ENCODE data around the gene FJX1. TPM values are rescaled to one million over a fixed set of nuclear protein-coding genes. Genes with fewer than 3 reads are reported as not detected.

FJX1 gene
- total and polyA plus RNA-seq, 2 experiments from 2014 or later: 9.4 to 16.1 TPM

DNA sequence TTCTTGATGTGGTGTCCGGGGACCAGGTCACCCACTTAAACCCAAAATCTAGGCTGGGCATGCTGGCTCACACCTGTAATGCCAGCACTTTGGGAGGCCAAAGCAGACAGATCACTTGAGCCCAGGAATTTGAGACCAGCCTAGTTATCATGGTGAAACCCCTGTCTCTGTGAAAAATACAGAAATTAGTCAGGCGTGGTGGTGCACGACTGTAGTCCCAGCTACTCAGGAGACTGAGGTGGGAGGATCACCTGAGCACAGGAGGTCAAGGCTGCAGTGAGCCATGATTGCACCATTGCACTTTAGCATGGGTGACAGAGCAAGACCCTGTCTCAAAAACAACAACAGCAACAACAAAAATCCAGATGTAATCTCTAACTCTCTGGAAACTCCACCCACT lies 30.3 kb upstream of the FJX1 start:
- H3K4me1 ChIP-seq (ENCODE audit: insufficient read depth): no peaks in the 10 kb centered on the region
- H3K79me2 ChIP-seq (replicated peaks; ENCODE audit: insufficient read depth): no peaks in the 10 kb centered on the region
- H2AFZ ChIP-seq: no peak overlapping the region; the same call in 1 of the 2 replicates
- H3K27ac ChIP-seq (ENCODE audit: low read depth): no peak overlapping the region
- no peaks in the 10 kb centered on the region; the same call in 2 of the 3 replicates for H3K9me3 Mint-ChIP-seq
- H3K4me2 ChIP-seq: no peak overlapping the region
- H3K4me1 Mint-ChIP-seq: no peaks in the 10 kb centered on the region; the same call in 2 of the 3 replicates
- no peak for ATAC-seq
- no peaks in the 10 kb centered on the region for H3K27me3 ChIP-seq (ENCODE audit: insufficient read depth)
- TF ChIP-seq JUNB (IDR thresholded peaks at IDR 0.05; ENCODE audit: unreplicated experiment): no peak
- TF ChIP-seq EZH2phosphoT487 (IDR thresholded peaks at IDR 0.05; ENCODE audit: unreplicated experiment): no peak
- TF ChIP-seq EZH2 (IDR thresholded peaks at IDR 0.05; ENCODE audit: low read depth, unreplicated experiment): no peak
- no peak for TF ChIP-seq STAT1 (IDR thresholded peaks at IDR 0.05; ENCODE audit: unreplicated experiment)
- TF ChIP-seq CREB1 (CRISPR knock-in tag; IDR thresholded peaks at IDR 0.05; ENCODE audit: low read depth): no peak
- no peak for TF ChIP-seq ZNF114 (CRISPR knock-in tag; IDR thresholded peaks at IDR 0.05)
- TF ChIP-seq, protein P1, sequence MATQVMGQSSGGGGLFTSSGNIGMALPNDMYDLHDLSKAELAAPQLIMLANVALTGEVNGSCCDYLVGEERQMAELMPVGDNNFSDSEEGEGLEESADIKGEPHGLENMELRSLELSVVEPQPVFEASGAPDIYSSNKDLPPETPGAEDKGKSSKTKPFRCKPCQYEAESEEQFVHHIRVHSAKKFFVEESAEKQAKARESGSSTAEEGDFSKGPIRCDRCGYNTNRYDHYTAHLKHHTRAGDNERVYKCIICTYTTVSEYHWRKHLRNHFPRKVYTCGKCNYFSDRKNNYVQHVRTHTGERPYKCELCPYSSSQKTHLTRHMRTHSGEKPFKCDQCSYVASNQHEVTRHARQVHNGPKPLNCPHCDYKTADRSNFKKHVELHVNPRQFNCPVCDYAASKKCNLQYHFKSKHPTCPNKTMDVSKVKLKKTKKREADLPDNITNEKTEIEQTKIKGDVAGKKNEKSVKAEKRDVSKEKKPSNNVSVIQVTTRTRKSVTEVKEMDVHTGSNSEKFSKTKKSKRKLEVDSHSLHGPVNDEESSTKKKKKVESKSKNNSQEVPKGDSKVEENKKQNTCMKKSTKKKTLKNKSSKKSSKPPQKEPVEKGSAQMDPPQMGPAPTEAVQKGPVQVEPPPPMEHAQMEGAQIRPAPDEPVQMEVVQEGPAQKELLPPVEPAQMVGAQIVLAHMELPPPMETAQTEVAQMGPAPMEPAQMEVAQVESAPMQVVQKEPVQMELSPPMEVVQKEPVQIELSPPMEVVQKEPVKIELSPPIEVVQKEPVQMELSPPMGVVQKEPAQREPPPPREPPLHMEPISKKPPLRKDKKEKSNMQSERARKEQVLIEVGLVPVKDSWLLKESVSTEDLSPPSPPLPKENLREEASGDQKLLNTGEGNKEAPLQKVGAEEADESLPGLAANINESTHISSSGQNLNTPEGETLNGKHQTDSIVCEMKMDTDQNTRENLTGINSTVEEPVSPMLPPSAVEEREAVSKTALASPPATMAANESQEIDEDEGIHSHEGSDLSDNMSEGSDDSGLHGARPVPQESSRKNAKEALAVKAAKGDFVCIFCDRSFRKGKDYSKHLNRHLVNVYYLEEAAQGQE (IDR thresholded peaks at IDR 0.05; ENCODE audit: unreplicated experiment): no peak
- no peak for TF ChIP-seq ZNF331 (CRISPR knock-in tag; IDR thresholded peaks at IDR 0.05; ENCODE audit: low read depth)
- TF ChIP-seq NANOG (IDR thresholded peaks at IDR 0.05; ENCODE audit: borderline replicate concordance): no peak
- TF ChIP-seq, protein P2, sequence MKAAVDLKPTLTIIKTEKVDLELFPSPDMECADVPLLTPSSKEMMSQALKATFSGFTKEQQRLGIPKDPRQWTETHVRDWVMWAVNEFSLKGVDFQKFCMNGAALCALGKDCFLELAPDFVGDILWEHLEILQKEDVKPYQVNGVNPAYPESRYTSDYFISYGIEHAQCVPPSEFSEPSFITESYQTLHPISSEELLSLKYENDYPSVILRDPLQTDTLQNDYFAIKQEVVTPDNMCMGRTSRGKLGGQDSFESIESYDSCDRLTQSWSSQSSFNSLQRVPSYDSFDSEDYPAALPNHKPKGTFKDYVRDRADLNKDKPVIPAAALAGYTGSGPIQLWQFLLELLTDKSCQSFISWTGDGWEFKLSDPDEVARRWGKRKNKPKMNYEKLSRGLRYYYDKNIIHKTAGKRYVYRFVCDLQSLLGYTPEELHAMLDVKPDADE (IDR thresholded peaks at IDR 0.05): no peak
- TF ChIP-seq, protein P3, sequence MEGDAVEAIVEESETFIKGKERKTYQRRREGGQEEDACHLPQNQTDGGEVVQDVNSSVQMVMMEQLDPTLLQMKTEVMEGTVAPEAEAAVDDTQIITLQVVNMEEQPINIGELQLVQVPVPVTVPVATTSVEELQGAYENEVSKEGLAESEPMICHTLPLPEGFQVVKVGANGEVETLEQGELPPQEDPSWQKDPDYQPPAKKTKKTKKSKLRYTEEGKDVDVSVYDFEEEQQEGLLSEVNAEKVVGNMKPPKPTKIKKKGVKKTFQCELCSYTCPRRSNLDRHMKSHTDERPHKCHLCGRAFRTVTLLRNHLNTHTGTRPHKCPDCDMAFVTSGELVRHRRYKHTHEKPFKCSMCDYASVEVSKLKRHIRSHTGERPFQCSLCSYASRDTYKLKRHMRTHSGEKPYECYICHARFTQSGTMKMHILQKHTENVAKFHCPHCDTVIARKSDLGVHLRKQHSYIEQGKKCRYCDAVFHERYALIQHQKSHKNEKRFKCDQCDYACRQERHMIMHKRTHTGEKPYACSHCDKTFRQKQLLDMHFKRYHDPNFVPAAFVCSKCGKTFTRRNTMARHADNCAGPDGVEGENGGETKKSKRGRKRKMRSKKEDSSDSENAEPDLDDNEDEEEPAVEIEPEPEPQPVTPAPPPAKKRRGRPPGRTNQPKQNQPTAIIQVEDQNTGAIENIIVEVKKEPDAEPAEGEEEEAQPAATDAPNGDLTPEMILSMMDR (conservative IDR thresholded peaks at IDR 0.05; ENCODE audit: low read depth in 2 of 2): no peak
- TF ChIP-seq, protein P4, sequence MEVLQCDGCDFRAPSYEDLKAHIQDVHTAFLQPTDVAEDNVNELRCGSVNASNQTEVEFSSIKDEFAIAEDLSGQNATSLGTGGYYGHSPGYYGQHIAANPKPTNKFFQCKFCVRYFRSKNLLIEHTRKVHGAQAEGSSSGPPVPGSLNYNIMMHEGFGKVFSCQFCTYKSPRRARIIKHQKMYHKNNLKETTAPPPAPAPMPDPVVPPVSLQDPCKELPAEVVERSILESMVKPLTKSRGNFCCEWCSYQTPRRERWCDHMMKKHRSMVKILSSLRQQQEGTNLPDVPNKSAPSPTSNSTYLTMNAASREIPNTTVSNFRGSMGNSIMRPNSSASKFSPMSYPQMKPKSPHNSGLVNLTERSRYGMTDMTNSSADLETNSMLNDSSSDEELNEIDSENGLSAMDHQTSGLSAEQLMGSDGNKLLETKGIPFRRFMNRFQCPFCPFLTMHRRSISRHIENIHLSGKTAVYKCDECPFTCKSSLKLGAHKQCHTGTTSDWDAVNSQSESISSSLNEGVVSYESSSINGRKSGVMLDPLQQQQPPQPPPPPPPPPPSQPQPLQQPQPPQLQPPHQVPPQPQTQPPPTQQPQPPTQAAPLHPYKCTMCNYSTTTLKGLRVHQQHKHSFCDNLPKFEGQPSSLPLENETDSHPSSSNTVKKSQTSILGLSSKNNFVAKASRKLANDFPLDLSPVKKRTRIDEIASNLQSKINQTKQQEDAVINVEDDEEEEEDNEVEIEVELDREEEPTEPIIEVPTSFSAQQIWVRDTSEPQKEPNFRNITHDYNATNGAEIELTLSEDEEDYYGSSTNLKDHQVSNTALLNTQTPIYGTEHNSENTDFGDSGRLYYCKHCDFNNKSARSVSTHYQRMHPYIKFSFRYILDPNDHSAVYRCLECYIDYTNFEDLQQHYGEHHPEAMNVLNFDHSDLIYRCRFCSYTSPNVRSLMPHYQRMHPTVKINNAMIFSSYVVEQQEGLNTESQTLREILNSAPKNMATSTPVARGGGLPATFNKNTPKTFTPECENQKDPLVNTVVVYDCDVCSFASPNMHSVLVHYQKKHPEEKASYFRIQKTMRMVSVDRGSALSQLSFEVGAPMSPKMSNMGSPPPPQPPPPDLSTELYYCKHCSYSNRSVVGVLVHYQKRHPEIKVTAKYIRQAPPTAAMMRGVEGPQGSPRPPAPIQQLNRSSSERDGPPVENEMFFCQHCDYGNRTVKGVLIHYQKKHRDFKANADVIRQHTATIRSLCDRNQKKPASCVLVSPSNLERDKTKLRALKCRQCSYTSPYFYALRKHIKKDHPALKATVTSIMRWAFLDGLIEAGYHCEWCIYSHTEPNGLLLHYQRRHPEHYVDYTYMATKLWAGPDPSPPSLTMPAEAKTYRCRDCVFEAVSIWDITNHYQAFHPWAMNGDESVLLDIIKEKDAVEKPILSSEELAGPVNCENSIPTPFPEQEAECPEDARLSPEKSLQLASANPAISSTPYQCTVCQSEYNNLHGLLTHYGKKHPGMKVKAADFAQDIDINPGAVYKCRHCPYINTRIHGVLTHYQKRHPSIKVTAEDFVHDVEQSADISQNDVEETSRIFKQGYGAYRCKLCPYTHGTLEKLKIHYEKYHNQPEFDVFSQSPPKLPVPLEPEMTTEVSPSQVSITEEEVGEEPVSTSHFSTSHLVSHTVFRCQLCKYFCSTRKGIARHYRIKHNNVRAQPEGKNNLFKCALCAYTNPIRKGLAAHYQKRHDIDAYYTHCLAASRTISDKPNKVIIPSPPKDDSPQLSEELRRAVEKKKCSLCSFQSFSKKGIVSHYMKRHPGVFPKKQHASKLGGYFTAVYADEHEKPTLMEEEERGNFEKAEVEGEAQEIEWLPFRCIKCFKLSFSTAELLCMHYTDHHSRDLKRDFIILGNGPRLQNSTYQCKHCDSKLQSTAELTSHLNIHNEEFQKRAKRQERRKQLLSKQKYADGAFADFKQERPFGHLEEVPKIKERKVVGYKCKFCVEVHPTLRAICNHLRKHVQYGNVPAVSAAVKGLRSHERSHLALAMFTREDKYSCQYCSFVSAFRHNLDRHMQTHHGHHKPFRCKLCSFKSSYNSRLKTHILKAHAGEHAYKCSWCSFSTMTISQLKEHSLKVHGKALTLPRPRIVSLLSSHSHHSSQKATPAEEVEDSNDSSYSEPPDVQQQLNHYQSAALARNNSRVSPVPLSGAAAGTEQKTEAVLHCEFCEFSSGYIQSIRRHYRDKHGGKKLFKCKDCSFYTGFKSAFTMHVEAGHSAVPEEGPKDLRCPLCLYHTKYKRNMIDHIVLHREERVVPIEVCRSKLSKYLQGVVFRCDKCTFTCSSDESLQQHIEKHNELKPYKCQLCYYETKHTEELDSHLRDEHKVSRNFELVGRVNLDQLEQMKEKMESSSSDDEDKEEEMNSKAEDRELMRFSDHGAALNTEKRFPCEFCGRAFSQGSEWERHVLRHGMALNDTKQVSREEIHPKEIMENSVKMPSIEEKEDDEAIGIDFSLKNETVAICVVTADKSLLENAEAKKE (CRISPR knock-in tag; IDR thresholded peaks at IDR 0.05): no peak
- no peak overlapping the region for H3K4me3 ChIP-seq
- no peak overlapping the region for H3K27ac Mint-ChIP-seq
- H4K20me1 ChIP-seq (replicated peaks; ENCODE audit: insufficient read depth): no peaks in the 10 kb centered on the region
- no peak for DNase-seq (ENCODE audit: low spot score)
- H3F3A ChIP-seq (replicated peaks; ENCODE audit: low read depth): no peaks in the 10 kb centered on the region
- no peaks in the 10 kb centered on the region for H3K36me3 ChIP-seq (ENCODE audit: insufficient read depth)
- no peak overlapping the region for H3K4me3 Mint-ChIP-seq
- no peaks in the 10 kb centered on the region for H3K9me2 ChIP-seq (ENCODE audit: insufficient read depth)
- H3K27me3 Mint-ChIP-seq (ENCODE audit: insufficient read depth, low read depth, poor library complexity): no peaks in the 10 kb centered on the region
- no peaks in the 10 kb centered on the region for H3K36me3 Mint-ChIP-seq (ENCODE audit: low read depth)

All from GM23338 (cell line).